Loucy (cell line): ENCODE data around the gene MACROD2.

ENCODE experiments used
- H2AFZ ChIP-seq: fragments of 200-600 bp; sonication (generic); 2 replicates; pipeline ENCODE4 v1.6.0; 2016; ENCODE audit warnings: antibody characterized with exemption, mild to moderate bottlenecking, low read length, moderate library complexity
- H3F3A ChIP-seq: fragments of 200-600 bp; 2 replicates; pipeline ENCODE4 v1.6.0; 2016; ENCODE audit warnings: antibody characterized with exemption, low read depth, mild to moderate bottlenecking
- H3K27me3 ChIP-seq: fragments of 200-600 bp; sonication (generic); 2 replicates; pipeline ENCODE4 v1.6.1; 2014; ENCODE audit warnings: low read length, mild to moderate bottlenecking; ENCODE audit not compliant: insufficient read depth, poor library complexity, severe bottlenecking
- H3K36me3 ChIP-seq: fragments of 200-600 bp; sonication (generic); 2 replicates; pipeline ENCODE4 v1.6.1; 2016; ENCODE audit warnings: low read length; ENCODE audit not compliant: insufficient read depth
- H3K4me1 ChIP-seq: fragments of 200-600 bp; sonication (generic); 2 replicates; pipeline ENCODE4 v1.5.1; 2014; ENCODE audit warnings: low read length, mild to moderate bottlenecking; ENCODE audit not compliant: insufficient read depth, poor library complexity, severe bottlenecking
- H3K4me2 ChIP-seq: fragments of 200-600 bp; sonication (generic); 2 replicates; pipeline ENCODE4 v1.6.0; 2014; ENCODE audit warnings: antibody characterized with exemption, low read length, low read depth, mild to moderate bottlenecking; ENCODE audit not compliant: poor library complexity, severe bottlenecking
- H3K4me3 ChIP-seq: fragments of 200-600 bp; sonication (generic); 2 replicates; pipeline ENCODE4 v1.5.1; 2014; ENCODE audit warnings: low read length, mild to moderate bottlenecking, mixed read lengths; ENCODE audit not compliant: poor library complexity, severe bottlenecking
- H3K79me2 ChIP-seq: fragments of 200-600 bp; sonication (generic); 2 replicates; pipeline ENCODE4 v1.6.1; 2014; ENCODE audit warnings: low read length; ENCODE audit not compliant: insufficient read depth
- H3K9ac ChIP-seq: fragments of 200-600 bp; sonication (generic); 2 replicates; pipeline ENCODE4 v1.6.0; 2014; ENCODE audit warnings: mild to moderate bottlenecking, low read depth, low read length, moderate library complexity; ENCODE audit not compliant: poor library complexity, severe bottlenecking
- H3K9me2 ChIP-seq: fragments of 200-600 bp; sonication (generic); replicated peaks from 2 replicates; pipeline ENCODE4 v1.6.1; 2016; ENCODE audit warnings: low read depth, low read length, mixed read lengths
- H3K9me3 ChIP-seq: fragments of 200-600 bp; sonication (generic); 2 replicates; pipeline ENCODE4 v1.6.1; 2014; ENCODE audit warnings: mild to moderate bottlenecking, antibody characterized with exemption, low read length, low read depth; ENCODE audit not compliant: insufficient read depth
- H4K20me1 ChIP-seq: fragments of 200-600 bp; sonication (generic); 2 replicates; pipeline ENCODE4 v1.6.0; 2014; ENCODE audit warnings: antibody characterized with exemption, low read length, mild to moderate bottlenecking; ENCODE audit not compliant: insufficient read depth, poor library complexity, severe bottlenecking
- CTCF ChIP-seq: fragments of 200-600 bp; sonication (generic); conservative IDR thresholded peaks from 2 replicates; pipeline ENCODE4 v1.5.1; 2014; ENCODE audit warnings: mild to moderate bottlenecking, antibody characterized with exemption, low read length
- EZH2phosphoT487 ChIP-seq: fragments of 200-600 bp; IDR thresholded peaks from 2 replicates; pipeline ENCODE4 v1.6.1; 2018; ENCODE audit warnings: antibody characterized with exemption, mild to moderate bottlenecking, moderate library complexity, borderline replicate concordance

Gene MACROD2

DNA sequence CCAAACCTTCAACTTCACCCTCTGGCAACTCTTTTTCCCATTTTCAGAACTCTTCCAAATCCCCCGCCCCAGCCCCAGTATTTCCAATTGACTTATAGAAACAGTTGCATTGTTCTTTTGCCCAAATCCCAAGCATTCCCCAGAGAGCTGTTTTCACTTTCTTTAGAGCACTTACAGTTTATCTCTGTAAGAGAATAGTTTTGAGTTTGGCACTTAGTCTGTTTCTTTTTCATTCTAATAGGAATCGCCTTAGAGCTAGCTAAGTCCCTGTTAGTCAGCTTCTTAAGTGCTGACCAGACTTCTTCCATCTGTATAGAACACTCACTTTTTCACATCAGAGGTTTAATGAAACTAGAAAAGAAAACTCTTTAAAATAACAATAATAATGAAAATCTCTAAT is 716.3 kb downstream of the MACROD2 start:
- Histone ChIP-seq H3K9ac (no peak overlapping the region), H3K36me3 (no peaks in the 10 kb centered on the region), H3K79me2 (no peaks in the 10 kb centered on the region), H3K9me3 (peaks cover 2% of the 10 kb centered on the region; the same call in 1 of the 2 replicates), H3K27me3 (no peaks in the 10 kb centered on the region), H3K4me1 (no peaks in the 10 kb centered on the region), H3K9me2 (no peaks in the 10 kb centered on the region), H2AFZ (no peak overlapping the region), H3K4me3 (no peak overlapping the region), H3F3A (no peaks in the 10 kb centered on the region), H3K4me2 (no peak overlapping the region), H4K20me1 (no peaks in the 10 kb centered on the region)
- TF ChIP-seq EZH2phosphoT487, result no peak
- TF ChIP-seq CTCF, result no peak

DNA sequence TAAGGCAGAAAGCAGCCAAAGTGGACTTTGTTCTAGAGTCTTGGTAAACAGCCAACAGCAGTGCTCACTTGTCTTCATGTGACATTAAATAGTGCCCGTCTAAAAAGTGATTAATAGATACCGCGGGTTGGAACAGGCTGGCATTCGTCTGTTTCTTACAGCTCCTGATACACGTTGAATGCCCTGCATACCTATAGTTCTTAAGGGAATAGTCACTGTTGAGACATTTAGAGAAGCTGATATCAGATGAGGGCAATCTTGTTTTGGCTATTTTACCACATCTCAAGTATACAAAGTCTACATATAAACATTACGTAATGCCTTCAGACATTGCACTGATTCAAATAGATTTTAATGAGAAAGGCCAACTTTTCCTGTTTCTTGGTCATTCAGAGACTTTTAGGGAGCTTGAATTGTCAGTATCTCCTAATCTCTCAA is 717.0 kb downstream of the MACROD2 start:
- Histone ChIP-seq H3F3A (no peaks in the 10 kb centered on the region), H3K36me3 (no peaks in the 10 kb centered on the region), H2AFZ (no peak overlapping the region), H3K9ac (no peak overlapping the region), H3K27me3 (no peaks in the 10 kb centered on the region), H3K4me1 (no peaks in the 10 kb centered on the region), H3K9me2 (no peaks in the 10 kb centered on the region), H3K9me3 (peaks cover 2% of the 10 kb centered on the region; the same call in 1 of the 2 replicates), H3K4me3 (no peak overlapping the region), H3K79me2 (no peaks in the 10 kb centered on the region), H4K20me1 (no peaks in the 10 kb centered on the region), H3K4me2 (no peak overlapping the region)
- TF ChIP-seq CTCF, result no peak
- TF ChIP-seq EZH2phosphoT487, result no peak

GRCh38 chr20:14715400-14715799 is 720.1 kb downstream of the MACROD2 start:
- H3K27me3 ChIP-seq, result no peaks in the 10 kb centered on the region
- H3K4me3 ChIP-seq, result no peak overlapping the region
- no peak overlapping the region for H2AFZ ChIP-seq
- no peak overlapping the region for H3K9ac ChIP-seq
- H3K9me3 ChIP-seq, result peaks cover 2% of the 10 kb centered on the region; the same call in 1 of the 2 replicates
- no peak overlapping the region for H3K4me2 ChIP-seq
- TF ChIP-seq EZH2phosphoT487 (no peak), CTCF (no peak)
- H3K79me2 ChIP-seq, result no peaks in the 10 kb centered on the region
- no peaks in the 10 kb centered on the region for H3K9me2 ChIP-seq
- no peaks in the 10 kb centered on the region for H3K36me3 ChIP-seq
- no peaks in the 10 kb centered on the region for H3K4me1 ChIP-seq
- no peaks in the 10 kb centered on the region for H3F3A ChIP-seq
- H4K20me1 ChIP-seq, result no peaks in the 10 kb centered on the region
